K562 (cell line): Measurements from ENCODE around the gene PALM3. TPM values are rescaled to one million over a fixed set of nuclear protein-coding genes. Genes with fewer than 3 reads are reported as not detected.

ENCODE experiments used
- C11orf30 ChIP-seq: fragments of 450-650 bp; IDR thresholded peaks from 2 replicates; pipeline ENCODE4 v1.6.1; 2016; ENCODE audit warnings: low read depth, mild to moderate bottlenecking
- HDAC1 ChIP-seq, 2 experiments: fragments of 450-650 bp; IDR thresholded peaks; 2 replicates each; pipeline ENCODE4 v1.6.1; 2016 to 2017; ENCODE audit warnings: inconsistent platforms in 1 of 2, mild to moderate bottlenecking in 1 of 2, moderate library complexity in 1 of 2
- HNRNPK ChIP-seq: fragments of 200-400 bp; formaldehyde crosslinking; IDR thresholded peaks from one replicate; pipeline ENCODE4 v1.6.1; 2018; ENCODE audit warnings: mild to moderate bottlenecking, low read depth, low read length; ENCODE audit not compliant: poor library complexity, severe bottlenecking
- KAT2B ChIP-seq: IDR thresholded peaks from one replicate; pipeline ENCODE4 v1.6.1; 2012; ENCODE audit warnings: low read depth, mild to moderate bottlenecking, control low read depth, inconsistent platforms, low read length, moderate library complexity
- MAZ ChIP-seq, 2 experiments: fragments of 450-650 bp in 1 of 2; sonication (generic) in 1 of 2; formaldehyde crosslinking; IDR thresholded peaks in 1 of 2; conservative IDR thresholded peaks in 1 of 2; 2 replicates each; pipeline versions ENCODE4 v1.4.0 to v1.5.0; 2020; ENCODE audit warnings: mild to moderate bottlenecking in 1 of 2, missing genetic modification reagents in 1 of 2
- NELFE ChIP-seq: IDR thresholded peaks from 2 replicates; pipeline ENCODE4 v1.6.1; 2011; ENCODE audit warnings: mild to moderate bottlenecking; ENCODE audit not compliant: insufficient read depth, insufficient read length
- NFATC3 ChIP-seq: fragments of 450-650 bp; IDR thresholded peaks from 2 replicates; pipeline ENCODE4 v1.6.1; 2017; ENCODE audit warnings: mild to moderate bottlenecking
- NR2C1 ChIP-seq, 2 experiments: fragments of 450-650 bp; IDR thresholded peaks; 2 replicates each; pipeline ENCODE4 v1.6.1; 2017; ENCODE audit warnings: mild to moderate bottlenecking in 2 of 2, antibody characterized with exemption in 1 of 2, inconsistent platforms in 1 of 2, missing compliant biosample characterization in 1 of 2, missing genetic modification characterization in 1 of 2
- NR3C1 ChIP-seq: sonication (generic); formaldehyde crosslinking; IDR thresholded peaks from 2 replicates; pipeline ENCODE4 v1.8.1; 2022; ENCODE audit warnings: missing genetic modification reagents
- NR4A1 ChIP-seq, 2 experiments: fragments of 250-450 bp in 1 of 2; fragments of 450-650 bp in 1 of 2; sonication (Bioruptor Pico) in 1 of 2; IDR thresholded peaks; 2 replicates each; pipeline versions ENCODE4 v1.4.0 to v1.6.1; 2016 to 2020; ENCODE audit warnings: mild to moderate bottlenecking in 2 of 2, missing compliant biosample characterization in 1 of 2, missing genetic modification characterization in 1 of 2, moderate library complexity in 1 of 2
- RBM17 ChIP-seq: fragments of 200-400 bp; formaldehyde crosslinking; IDR thresholded peaks from 2 replicates; pipeline ENCODE4 v1.6.1; 2017; ENCODE audit warnings: low read depth, mild to moderate bottlenecking, low read length, borderline replicate concordance
- SOX6 ChIP-seq: fragments of 450-650 bp; IDR thresholded peaks from 2 replicates; pipeline ENCODE4 v1.6.1; 2014; ENCODE audit warnings: mild to moderate bottlenecking
- STAG1 ChIP-seq: sonication (generic); formaldehyde crosslinking; IDR thresholded peaks from 2 replicates; pipeline ENCODE4 v1.5.0; 2020; ENCODE audit warnings: missing genetic modification reagents, borderline replicate concordance
- TEAD2 ChIP-seq: fragments of 450-650 bp; IDR thresholded peaks from 2 replicates; pipeline ENCODE4 v1.6.1; 2016; ENCODE audit warnings: missing genetic modification characterization, control low read depth, missing compliant biosample characterization
- ZFP30 ChIP-seq: fragments of 250-450 bp; sonication (Bioruptor Pico); IDR thresholded peaks from 2 replicates; pipeline ENCODE4 v1.8.0; 2022; ENCODE audit warnings: moderate library complexity, mild to moderate bottlenecking, inconsistent platforms, borderline replicate concordance
- ZNF324 ChIP-seq: fragments of 250-450 bp; sonication (Bioruptor Pico); IDR thresholded peaks from 2 replicates; pipeline ENCODE4 v1.4.0; 2020; ENCODE audit warnings: mild to moderate bottlenecking
- ZNF551 ChIP-seq: fragments of 250-450 bp; sonication (Bioruptor Pico); IDR thresholded peaks from 2 replicates; pipeline ENCODE4 v1.5.0; 2021; ENCODE audit warnings: mild to moderate bottlenecking, moderate library complexity
- ZNF584 ChIP-seq: fragments of 200-800 bp; sonication (Bioruptor generic); IDR thresholded peaks from 2 replicates; pipeline ENCODE4 v1.6.1; 2016; ENCODE audit warnings: low read depth, mild to moderate bottlenecking, missing genetic modification characterization, missing compliant biosample characterization
- ZNF780A ChIP-seq: fragments of 250-450 bp; sonication (Bioruptor Pico); IDR thresholded peaks from 2 replicates; pipeline ENCODE4 v1.5.0; 2021; ENCODE audit warnings: mild to moderate bottlenecking
- polyA plus RNA-seq, 8 experiments: library from polyadenylated mRNA; depleted of rRNA in 4 of 8; stranded (reverse) in 5 of 8; unstranded in 3 of 8; fragments of >200 nt; fragmentation: Nextera tagmentation in 2 of 8; fragmentation: Illumina TruSeq in 1 of 8; extraction: Ambion mirVana in 2 of 8; extraction: Trizol in 1 of 8; gene quantifications; 2 replicates each; pipeline versions ENCODE4 v1.2.1 to v1.2.3, GENCODE V29; 2011 to 2014; ENCODE audit warnings: inconsistent platforms in 1 of 8, missing spikeins in 1 of 8
- total RNA-seq, 7 experiments: library from RNA; depleted of rRNA in 6 of 7; stranded (reverse); fragments of >200 nt in 6 of 7; fragmentation: Illumina TruSeq in 2 of 7; extraction: Trizol in 2 of 7; gene quantifications; 2 replicates each; pipeline versions ENCODE4 v1.2.1 to v1.2.3, GENCODE V29; 2011 to 2021; ENCODE audit warnings: low replicate concordance in 1 of 7
- TF ChIP-seq, protein P1 (sequence below): sonication (generic); IDR thresholded peaks from 2 replicates; pipeline ENCODE4 v1.6.1; 2016
- TF ChIP-seq, protein P2 (sequence below): sonication (generic); formaldehyde crosslinking; IDR thresholded peaks from 2 replicates; pipeline ENCODE4 v1.8.0; 2022; ENCODE audit warnings: mild to moderate bottlenecking, missing genetic modification reagents
- TF ChIP-seq, protein P3 (sequence below): sonication (generic); formaldehyde crosslinking; IDR thresholded peaks from 2 replicates; pipeline ENCODE4 v1.8.1; 2023; ENCODE audit warnings: mild to moderate bottlenecking, missing genetic modification reagents
- TF ChIP-seq, protein P4 (sequence below): fragments of 250-450 bp; sonication (Bioruptor Pico); IDR thresholded peaks from 2 replicates; pipeline ENCODE4 v1.5.0; 2020; ENCODE audit warnings: mild to moderate bottlenecking, borderline replicate concordance

PALM3 gene
- total and polyA plus RNA-seq, 9 of the 15 experiments (the other 6 are each of a cell fraction or from before 2014, with no cell fraction given): 0.07 to 9.3 (median 3.3) TPM

DNA sequence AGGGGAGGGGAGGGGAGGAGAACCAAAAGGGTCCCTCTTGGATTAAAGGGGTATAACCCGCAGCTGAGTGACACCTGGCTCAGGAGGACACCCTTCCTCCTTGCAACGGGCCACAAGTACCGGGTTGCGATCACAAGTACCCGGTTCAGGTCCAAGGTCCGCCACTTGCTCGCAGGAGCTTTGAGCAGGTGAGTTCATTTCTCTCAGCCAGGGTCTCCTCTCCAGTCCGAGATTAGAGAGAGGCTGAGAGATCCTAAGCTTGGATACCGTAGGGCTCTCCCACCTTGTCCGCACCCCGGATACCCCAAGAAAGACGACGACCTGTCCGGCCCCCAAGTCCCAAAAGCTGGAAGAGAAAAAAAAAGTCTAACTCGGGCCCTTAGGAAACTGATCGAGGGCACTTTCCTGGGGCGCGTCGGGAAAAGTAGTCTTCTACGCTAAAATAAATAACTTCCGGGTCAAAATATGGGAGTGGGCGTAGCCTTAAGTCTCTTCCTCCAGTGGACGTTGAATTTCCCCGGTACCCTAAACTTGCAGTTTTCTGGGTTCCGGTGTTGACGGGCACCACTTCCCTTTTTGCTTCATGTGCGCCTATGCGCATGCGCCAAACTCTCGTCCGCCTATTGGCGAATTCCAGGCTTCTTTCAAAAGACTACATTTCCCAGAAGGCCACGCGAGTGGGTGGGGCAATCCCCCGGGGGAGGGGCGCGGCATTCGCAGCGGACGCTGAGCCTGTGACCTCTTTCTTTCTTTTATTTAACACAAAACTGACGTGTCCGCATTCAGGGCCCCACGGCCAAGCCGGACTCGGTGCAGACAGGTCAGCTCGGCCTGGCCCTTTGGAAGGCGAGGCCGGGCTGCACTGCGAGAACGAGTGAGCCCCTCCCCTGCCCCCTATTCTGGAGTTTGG lies 19.3 kb upstream of the PALM3 start (continued):
- TF ChIP-seq RBM17 (no peak), NR2C1 (IDR thresholded peaks at IDR 0.05) (peak; percentile 100), NR2C1 (tag; IDR thresholded peaks at IDR 0.05) (peak; percentile 100), KAT2B (no peak), TEAD2 (tag) (no peak), HNRNPK (no peak), ZNF780A (CRISPR knock-in tag) (no peak), MAZ (CRISPR knock-in tag; conservative IDR thresholded peaks at IDR 0.05 in 1 of 2, IDR thresholded peaks at IDR 0.05 in 1 of 2) (peak; percentile 71 to 94), ZNF324 (CRISPR knock-in tag) (no peak), NR4A1 (CRISPR knock-in tag; IDR thresholded peaks at IDR 0.05) (no peak), NR4A1 (tag; IDR thresholded peaks at IDR 0.05) (no peak), HDAC1 (IDR thresholded peaks at IDR 0.05) (0 out of 4 replicates have a peak, but pooled peaks of 1 of the 2 experiments have one; percentile 38), STAG1 (CRISPR knock-in tag) (no peak), NR3C1 (no peak), ZNF584 (no peak), SOX6 (peak; percentile 10; the same call in 1 of the 2 replicates), NELFE (no peak), NFATC3 (no peak), ZFP30 (CRISPR knock-in tag) (no peak), C11orf30 (peak; percentile 70), ZNF551 (CRISPR knock-in tag) (no peak)
- TF ChIP-seq, protein P1, sequence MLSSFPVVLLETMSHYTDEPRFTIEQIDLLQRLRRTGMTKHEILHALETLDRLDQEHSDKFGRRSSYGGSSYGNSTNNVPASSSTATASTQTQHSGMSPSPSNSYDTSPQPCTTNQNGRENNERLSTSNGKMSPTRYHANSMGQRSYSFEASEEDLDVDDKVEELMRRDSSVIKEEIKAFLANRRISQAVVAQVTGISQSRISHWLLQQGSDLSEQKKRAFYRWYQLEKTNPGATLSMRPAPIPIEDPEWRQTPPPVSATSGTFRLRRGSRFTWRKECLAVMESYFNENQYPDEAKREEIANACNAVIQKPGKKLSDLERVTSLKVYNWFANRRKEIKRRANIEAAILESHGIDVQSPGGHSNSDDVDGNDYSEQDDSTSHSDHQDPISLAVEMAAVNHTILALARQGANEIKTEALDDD: no peak
- TF ChIP-seq, protein P2, sequence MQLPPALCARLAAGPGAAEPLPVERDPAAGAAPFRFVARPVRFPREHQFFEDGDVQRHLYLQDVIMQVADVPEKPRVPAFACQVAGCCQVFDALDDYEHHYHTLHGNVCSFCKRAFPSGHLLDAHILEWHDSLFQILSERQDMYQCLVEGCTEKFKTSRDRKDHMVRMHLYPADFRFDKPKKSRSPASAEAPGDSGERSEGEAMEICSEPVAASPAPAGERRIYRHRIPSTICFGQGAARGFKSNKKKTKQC: peak; percentile 41
- TF ChIP-seq, protein P3, sequence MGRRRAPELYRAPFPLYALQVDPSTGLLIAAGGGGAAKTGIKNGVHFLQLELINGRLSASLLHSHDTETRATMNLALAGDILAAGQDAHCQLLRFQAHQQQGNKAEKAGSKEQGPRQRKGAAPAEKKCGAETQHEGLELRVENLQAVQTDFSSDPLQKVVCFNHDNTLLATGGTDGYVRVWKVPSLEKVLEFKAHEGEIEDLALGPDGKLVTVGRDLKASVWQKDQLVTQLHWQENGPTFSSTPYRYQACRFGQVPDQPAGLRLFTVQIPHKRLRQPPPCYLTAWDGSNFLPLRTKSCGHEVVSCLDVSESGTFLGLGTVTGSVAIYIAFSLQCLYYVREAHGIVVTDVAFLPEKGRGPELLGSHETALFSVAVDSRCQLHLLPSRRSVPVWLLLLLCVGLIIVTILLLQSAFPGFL: 0 out of 2 replicates have a peak, but pooled peaks have one; percentile 23
- TF ChIP-seq, protein P4, sequence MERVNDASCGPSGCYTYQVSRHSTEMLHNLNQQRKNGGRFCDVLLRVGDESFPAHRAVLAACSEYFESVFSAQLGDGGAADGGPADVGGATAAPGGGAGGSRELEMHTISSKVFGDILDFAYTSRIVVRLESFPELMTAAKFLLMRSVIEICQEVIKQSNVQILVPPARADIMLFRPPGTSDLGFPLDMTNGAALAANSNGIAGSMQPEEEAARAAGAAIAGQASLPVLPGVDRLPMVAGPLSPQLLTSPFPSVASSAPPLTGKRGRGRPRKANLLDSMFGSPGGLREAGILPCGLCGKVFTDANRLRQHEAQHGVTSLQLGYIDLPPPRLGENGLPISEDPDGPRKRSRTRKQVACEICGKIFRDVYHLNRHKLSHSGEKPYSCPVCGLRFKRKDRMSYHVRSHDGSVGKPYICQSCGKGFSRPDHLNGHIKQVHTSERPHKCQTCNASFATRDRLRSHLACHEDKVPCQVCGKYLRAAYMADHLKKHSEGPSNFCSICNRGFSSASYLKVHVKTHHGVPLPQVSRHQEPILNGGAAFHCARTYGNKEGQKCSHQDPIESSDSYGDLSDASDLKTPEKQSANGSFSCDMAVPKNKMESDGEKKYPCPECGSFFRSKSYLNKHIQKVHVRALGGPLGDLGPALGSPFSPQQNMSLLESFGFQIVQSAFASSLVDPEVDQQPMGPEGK (CRISPR knock-in tag): no peak
